Panc1 (cell line): Measurements from ENCODE around the gene GRID2. TPM values are rescaled to one million over a fixed set of nuclear protein-coding genes. Genes with fewer than 3 reads are reported as not detected.

Experiments used
- ATAC-seq: fragments of 200-7000 bp; cut with Tn5 transposase; 2 replicates; pipeline ENCODE4 v1.9.1; 2020; ENCODE audit warnings: mild to moderate bottlenecking, moderate library complexity
- BruUV-seq: library from RNA; stranded (reverse); fragments of 400-500 nt; replicated peaks from 2 replicates; lab custom pipeline; 2021; lab: Mats Ljungman, UMichigan
- CTCF ChIA-PET: fragments of 300-600 bp; sonication (Branson Sonifier 250); formaldehyde crosslinking; loops from one replicate; lab custom pipeline; 2022; ENCODE audit warnings: antibody characterized with exemption; lab: Charles Lee
- POLR2A ChIA-PET: fragments of 300-600 bp; sonication (Branson Sonifier 250); formaldehyde crosslinking; loops from one replicate; lab custom pipeline; 2022; ENCODE audit warnings: antibody characterized with exemption; lab: Charles Lee
- DNase-seq: peaks from one replicate; pipeline ENCODE4 v3.0.0-alpha.2; 2010; ENCODE audit warnings: low read depth, low spot score
- H3K27ac ChIP-seq: 2 replicates; pipeline ENCODE4 v1.5.1; 2011; ENCODE audit warnings: mild to moderate bottlenecking, low read length, inconsistent platforms
- H3K27me3 ChIP-seq: fragments of 200-500 bp; sonication (Bioruptor generic); 2 replicates; pipeline ENCODE4 v1.6.0; 2014; ENCODE audit warnings: low read length, inconsistent platforms; ENCODE audit not compliant: control insufficient read depth, insufficient read depth
- H3K36me3 ChIP-seq: fragments of 200-500 bp; sonication (Bioruptor generic); 2 replicates; pipeline ENCODE4 v1.5.1; 2014; ENCODE audit warnings: inconsistent platforms, mild to moderate bottlenecking, low read length, moderate library complexity; ENCODE audit not compliant: control insufficient read depth, insufficient read depth
- H3K4me1 ChIP-seq: 2 replicates; pipeline ENCODE4 v1.5.1; 2011; ENCODE audit warnings: inconsistent platforms, mild to moderate bottlenecking, low read length, moderate library complexity; ENCODE audit not compliant: control insufficient read depth, insufficient read depth
- H3K4me3 ChIP-seq, 2 experiments: 2 replicates each; pipeline ENCODE4 v1.5.1; 2011 to 2012; ENCODE audit warnings: low read depth in 2 of 2, low read length in 2 of 2, mild to moderate bottlenecking in 2 of 2, inconsistent platforms in 1 of 2, moderate library complexity in 1 of 2
- H3K9me3 ChIP-seq: fragments of 200-500 bp; sonication (Bioruptor generic); 2 replicates; pipeline ENCODE4 v1.5.1; 2014; ENCODE audit warnings: low read depth, mild to moderate bottlenecking, inconsistent platforms, low read length, moderate library complexity; ENCODE audit not compliant: control insufficient read depth, insufficient read depth
- POLR2AphosphoS5 ChIP-seq: IDR thresholded peaks from 2 replicates; pipeline ENCODE4 v1.6.1; 2012; ENCODE audit warnings: mild to moderate bottlenecking, low read depth, low read length, moderate library complexity
- SIN3A ChIP-seq: IDR thresholded peaks from 2 replicates; pipeline ENCODE4 v1.6.1; 2012; ENCODE audit warnings: low read depth, mild to moderate bottlenecking, low read length, moderate library complexity, borderline replicate concordance; ENCODE audit not compliant: insufficient read depth
- TCF7L2 ChIP-seq: IDR thresholded peaks from 2 replicates; pipeline ENCODE4 v1.6.1; 2011; ENCODE audit warnings: mild to moderate bottlenecking, low read depth, low read length, inconsistent platforms
- in situ Hi-C: cut with HindIII; loops from 2 replicates; pipeline ENCODE4 v1.10.0; 2016; ENCODE audit warnings: low sequenced_read_pairs, low pct_unique_long_range_greater_than_20kb
- intact Hi-C: fragments of 100-400 bp; cut with micrococcal nuclease; formaldehyde crosslinking; loops from one replicate; pipeline ENCODE4 v1.10.0; 2022; ENCODE audit not compliant: unreplicated experiment
- total RNA-seq: library from RNA; stranded (reverse); gene quantifications from one replicate; pipeline ENCODE4 v1.2.1, GENCODE V29; 2021; ENCODE audit not compliant: unreplicated experiment
- TF ChIP-seq, protein P1 (sequence below): fragments of 450-650 bp; IDR thresholded peaks from 2 replicates; pipeline ENCODE4 v1.5.1; 2017; ENCODE audit warnings: mild to moderate bottlenecking
- TF ChIP-seq, protein P2 (sequence below), 2 experiments: IDR thresholded peaks; 2 replicates each; pipeline ENCODE4 v1.6.1; 2011 to 2012; ENCODE audit warnings: low read depth in 2 of 2, control low read depth in 1 of 2, low read length in 1 of 2, mild to moderate bottlenecking in 1 of 2, moderate library complexity in 1 of 2; ENCODE audit not compliant: insufficient read depth in 1 of 2

Gene GRID2
- total RNA-seq, 1 experiment from 2014 or later: 0.08 TPM

DNA sequence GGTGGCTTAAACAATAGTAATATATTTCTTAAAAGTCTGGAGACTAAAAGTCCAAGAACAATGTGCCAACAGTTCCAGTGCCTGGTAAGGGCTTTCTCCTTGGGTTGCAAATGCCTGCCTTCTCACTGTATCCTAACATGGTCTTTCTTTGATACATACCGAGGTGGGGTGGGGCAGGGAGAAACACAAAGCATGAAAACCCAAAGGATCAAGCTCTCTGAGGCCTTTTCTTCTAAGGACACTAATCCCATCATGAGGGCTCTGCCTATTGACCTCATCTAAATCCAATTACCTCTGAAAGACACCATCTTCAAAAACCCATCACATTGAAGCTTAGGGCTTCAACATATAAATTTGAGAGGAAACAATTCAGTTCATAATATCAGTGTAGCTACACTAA is 311.3 kb downstream of the GRID2 start:
- no peaks in the 10 kb centered on the region; the same call in 1 of the 2 replicates for H3K36me3 ChIP-seq
- intact Hi-C loops (no loop called here), in situ Hi-C loops (no loop called here)
- TF ChIP-seq TCF7L2 (no peak), POLR2AphosphoS5 (no peak), SIN3A (no peak)
- TF ChIP-seq, protein P1, sequence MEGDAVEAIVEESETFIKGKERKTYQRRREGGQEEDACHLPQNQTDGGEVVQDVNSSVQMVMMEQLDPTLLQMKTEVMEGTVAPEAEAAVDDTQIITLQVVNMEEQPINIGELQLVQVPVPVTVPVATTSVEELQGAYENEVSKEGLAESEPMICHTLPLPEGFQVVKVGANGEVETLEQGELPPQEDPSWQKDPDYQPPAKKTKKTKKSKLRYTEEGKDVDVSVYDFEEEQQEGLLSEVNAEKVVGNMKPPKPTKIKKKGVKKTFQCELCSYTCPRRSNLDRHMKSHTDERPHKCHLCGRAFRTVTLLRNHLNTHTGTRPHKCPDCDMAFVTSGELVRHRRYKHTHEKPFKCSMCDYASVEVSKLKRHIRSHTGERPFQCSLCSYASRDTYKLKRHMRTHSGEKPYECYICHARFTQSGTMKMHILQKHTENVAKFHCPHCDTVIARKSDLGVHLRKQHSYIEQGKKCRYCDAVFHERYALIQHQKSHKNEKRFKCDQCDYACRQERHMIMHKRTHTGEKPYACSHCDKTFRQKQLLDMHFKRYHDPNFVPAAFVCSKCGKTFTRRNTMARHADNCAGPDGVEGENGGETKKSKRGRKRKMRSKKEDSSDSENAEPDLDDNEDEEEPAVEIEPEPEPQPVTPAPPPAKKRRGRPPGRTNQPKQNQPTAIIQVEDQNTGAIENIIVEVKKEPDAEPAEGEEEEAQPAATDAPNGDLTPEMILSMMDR: no peak
- TF ChIP-seq, protein P2, sequence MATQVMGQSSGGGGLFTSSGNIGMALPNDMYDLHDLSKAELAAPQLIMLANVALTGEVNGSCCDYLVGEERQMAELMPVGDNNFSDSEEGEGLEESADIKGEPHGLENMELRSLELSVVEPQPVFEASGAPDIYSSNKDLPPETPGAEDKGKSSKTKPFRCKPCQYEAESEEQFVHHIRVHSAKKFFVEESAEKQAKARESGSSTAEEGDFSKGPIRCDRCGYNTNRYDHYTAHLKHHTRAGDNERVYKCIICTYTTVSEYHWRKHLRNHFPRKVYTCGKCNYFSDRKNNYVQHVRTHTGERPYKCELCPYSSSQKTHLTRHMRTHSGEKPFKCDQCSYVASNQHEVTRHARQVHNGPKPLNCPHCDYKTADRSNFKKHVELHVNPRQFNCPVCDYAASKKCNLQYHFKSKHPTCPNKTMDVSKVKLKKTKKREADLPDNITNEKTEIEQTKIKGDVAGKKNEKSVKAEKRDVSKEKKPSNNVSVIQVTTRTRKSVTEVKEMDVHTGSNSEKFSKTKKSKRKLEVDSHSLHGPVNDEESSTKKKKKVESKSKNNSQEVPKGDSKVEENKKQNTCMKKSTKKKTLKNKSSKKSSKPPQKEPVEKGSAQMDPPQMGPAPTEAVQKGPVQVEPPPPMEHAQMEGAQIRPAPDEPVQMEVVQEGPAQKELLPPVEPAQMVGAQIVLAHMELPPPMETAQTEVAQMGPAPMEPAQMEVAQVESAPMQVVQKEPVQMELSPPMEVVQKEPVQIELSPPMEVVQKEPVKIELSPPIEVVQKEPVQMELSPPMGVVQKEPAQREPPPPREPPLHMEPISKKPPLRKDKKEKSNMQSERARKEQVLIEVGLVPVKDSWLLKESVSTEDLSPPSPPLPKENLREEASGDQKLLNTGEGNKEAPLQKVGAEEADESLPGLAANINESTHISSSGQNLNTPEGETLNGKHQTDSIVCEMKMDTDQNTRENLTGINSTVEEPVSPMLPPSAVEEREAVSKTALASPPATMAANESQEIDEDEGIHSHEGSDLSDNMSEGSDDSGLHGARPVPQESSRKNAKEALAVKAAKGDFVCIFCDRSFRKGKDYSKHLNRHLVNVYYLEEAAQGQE (IDR thresholded peaks at IDR 0.05; ENCODE audit: insufficient read depth in 1 of 2, low read depth in 2 of 2, low read length in 1 of 2): no peak
- ChIA-PET CTCF (no interaction called here), POLR2A (no interaction called here)
- no peaks in the 10 kb centered on the region for H3K4me1 ChIP-seq
- DNase-seq (no peak), ATAC-seq (no peak)
- no peak overlapping the region for H3K4me3 ChIP-seq
- no TSS peak for BruUV-seq
- H3K9me3 ChIP-seq: no peaks in the 10 kb centered on the region
- no peaks in the 10 kb centered on the region for H3K27me3 ChIP-seq
- no peak overlapping the region for H3K27ac ChIP-seq

DNA sequence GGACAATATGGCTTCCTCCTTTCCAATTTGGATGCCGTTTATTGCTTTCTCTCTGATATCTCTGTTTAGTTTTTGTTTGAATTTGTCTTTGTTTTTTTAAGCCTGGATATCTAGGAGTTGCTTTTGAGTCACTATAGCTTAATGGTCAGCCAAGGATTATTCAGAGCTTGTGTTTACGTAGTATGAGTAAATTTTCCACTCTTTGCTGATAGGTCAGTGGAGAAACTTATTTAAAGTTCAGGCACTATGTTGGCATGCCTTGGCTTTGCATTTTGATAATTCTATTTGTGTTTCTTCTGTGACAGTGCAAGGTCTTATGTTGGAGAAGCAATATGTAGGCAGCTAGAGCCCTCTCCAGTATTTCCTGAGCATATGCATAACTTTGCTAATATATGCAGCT is 315.2 kb downstream of the GRID2 start:
- Histone ChIP-seq H3K4me1 (no peaks in the 10 kb centered on the region), H3K27me3 (no peaks in the 10 kb centered on the region), H3K4me3 (no peak overlapping the region), H3K36me3 (no peaks in the 10 kb centered on the region; the same call in 1 of the 2 replicates), H3K27ac (no peak overlapping the region), H3K9me3 (no peaks in the 10 kb centered on the region)
- CTCF ChIA-PET: no interaction called here
- TF ChIP-seq, protein P2 (IDR thresholded peaks at IDR 0.05; ENCODE audit: insufficient read depth in 1 of 2, low read depth in 2 of 2, low read length in 1 of 2): no peak
- TF ChIP-seq TCF7L2 (no peak), SIN3A (no peak), POLR2AphosphoS5 (no peak)
- TF ChIP-seq, protein P1: no peak
- ATAC-seq (no peak), DNase-seq (no peak)
- in situ Hi-C loops: no loop called here
- POLR2A ChIA-PET: no interaction called here
- intact Hi-C loops: no loop called here
- no TSS peak for BruUV-seq
